Measurements from ENCODE around the gene AP1S2. TPM values are rescaled to one million over a fixed set of nuclear protein-coding genes. Genes with fewer than 3 reads are reported as not detected.

AP1S2 gene
- total RNA-seq, 1 donor from 2014 or later, result 873 TPM

GRCh38 chrX:15894724-15895123 is 40.1 kb upstream of the AP1S2 start:
- H2AFZ ChIP-seq (replicated peaks), result no peak overlapping the region
- TF ChIP-seq EZH2phosphoT487 (IDR thresholded peaks at IDR 0.05) (no peak), EZH2 (IDR thresholded peaks at IDR 0.05) (no peak)
- TF ChIP-seq, protein P1, sequence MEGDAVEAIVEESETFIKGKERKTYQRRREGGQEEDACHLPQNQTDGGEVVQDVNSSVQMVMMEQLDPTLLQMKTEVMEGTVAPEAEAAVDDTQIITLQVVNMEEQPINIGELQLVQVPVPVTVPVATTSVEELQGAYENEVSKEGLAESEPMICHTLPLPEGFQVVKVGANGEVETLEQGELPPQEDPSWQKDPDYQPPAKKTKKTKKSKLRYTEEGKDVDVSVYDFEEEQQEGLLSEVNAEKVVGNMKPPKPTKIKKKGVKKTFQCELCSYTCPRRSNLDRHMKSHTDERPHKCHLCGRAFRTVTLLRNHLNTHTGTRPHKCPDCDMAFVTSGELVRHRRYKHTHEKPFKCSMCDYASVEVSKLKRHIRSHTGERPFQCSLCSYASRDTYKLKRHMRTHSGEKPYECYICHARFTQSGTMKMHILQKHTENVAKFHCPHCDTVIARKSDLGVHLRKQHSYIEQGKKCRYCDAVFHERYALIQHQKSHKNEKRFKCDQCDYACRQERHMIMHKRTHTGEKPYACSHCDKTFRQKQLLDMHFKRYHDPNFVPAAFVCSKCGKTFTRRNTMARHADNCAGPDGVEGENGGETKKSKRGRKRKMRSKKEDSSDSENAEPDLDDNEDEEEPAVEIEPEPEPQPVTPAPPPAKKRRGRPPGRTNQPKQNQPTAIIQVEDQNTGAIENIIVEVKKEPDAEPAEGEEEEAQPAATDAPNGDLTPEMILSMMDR (IDR thresholded peaks at IDR 0.05), result no peak
- no peaks in the 10 kb centered on the region for H3K9me3 ChIP-seq (ENCODE audit: low read depth)
- no peaks in the 10 kb centered on the region for H3K36me3 ChIP-seq
- peaks cover 7% of the 10 kb centered on the region for H3K27me3 Mint-ChIP-seq (ENCODE audit: insufficient read depth, low read depth)
- H3K4me3 ChIP-seq, result no peak overlapping the region
- H3F3A ChIP-seq (ENCODE audit: low read depth), result peaks cover 4% of the 10 kb centered on the region
- no peak overlapping the region for H3K4me3 Mint-ChIP-seq
- H3K9me3 Mint-ChIP-seq, result peaks cover 5% of the 10 kb centered on the region
- peaks cover 4% of the 10 kb centered on the region for H3K4me1 ChIP-seq
- H3K27ac Mint-ChIP-seq, result no peak overlapping the region
- no peaks in the 10 kb centered on the region for H3K27me3 ChIP-seq
- no peaks in the 10 kb centered on the region for H3K79me2 ChIP-seq (ENCODE audit: low read depth)
- peaks cover 7% of the 10 kb centered on the region for H3K4me1 Mint-ChIP-seq
- DNase-seq (ENCODE audit: low spot score), result no peak
- no peaks in the 10 kb centered on the region for H3K36me3 Mint-ChIP-seq
- no peaks in the 10 kb centered on the region for H4K20me1 ChIP-seq (ENCODE audit: low read depth)
- no peak overlapping the region for H3K27ac ChIP-seq
- no peak overlapping the region for H3K4me2 ChIP-seq
- no peak overlapping the region for H3K9ac ChIP-seq

DNA sequence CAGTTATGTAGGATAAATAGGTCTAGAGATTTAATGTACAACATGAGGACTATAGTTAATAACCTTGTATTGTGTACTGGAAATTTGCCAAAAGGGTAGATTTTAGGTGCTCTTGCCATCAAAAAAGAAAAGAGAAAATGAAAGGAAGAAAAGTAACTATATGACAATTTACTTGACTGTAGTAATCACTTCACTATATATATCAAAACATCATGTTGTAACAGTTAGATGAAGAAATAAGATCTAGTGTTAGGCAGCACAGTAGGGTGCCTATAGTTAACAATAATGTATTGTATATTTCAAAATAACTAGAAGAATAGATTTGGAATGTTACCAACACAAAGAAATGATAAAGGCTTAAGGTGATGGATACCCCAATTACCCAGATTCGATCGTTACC is 35.9 kb upstream of the AP1S2 start:
- Mint-ChIP-seq H3K4me3 (no peak overlapping the region), H3K27ac (no peak overlapping the region), H3K4me1 (peaks cover 7% of the 10 kb centered on the region), H3K9me3 (no peaks in the 10 kb centered on the region), H3K27me3 (ENCODE audit: insufficient read depth, low read depth) (peaks cover 7% of the 10 kb centered on the region), H3K36me3 (no peaks in the 10 kb centered on the region)
- no peaks in the 10 kb centered on the region for H3K36me3 ChIP-seq
- peaks cover 4% of the 10 kb centered on the region for H3F3A ChIP-seq (ENCODE audit: low read depth)
- no peak overlapping the region for H2AFZ ChIP-seq (replicated peaks)
- H3K27ac ChIP-seq, result no peak overlapping the region
- H3K9me3 ChIP-seq (ENCODE audit: low read depth), result no peaks in the 10 kb centered on the region
- H3K79me2 ChIP-seq (ENCODE audit: low read depth), result no peaks in the 10 kb centered on the region
- no peak overlapping the region for H3K9ac ChIP-seq
- H4K20me1 ChIP-seq (ENCODE audit: low read depth), result no peaks in the 10 kb centered on the region
- no peak for DNase-seq (ENCODE audit: low spot score)
- H3K4me3 ChIP-seq, result no peak overlapping the region
- no peak overlapping the region for H3K4me2 ChIP-seq
- no peak for TF ChIP-seq EZH2 (IDR thresholded peaks at IDR 0.05)
- TF ChIP-seq, protein P1 (IDR thresholded peaks at IDR 0.05), result no peak
- no peak for TF ChIP-seq EZH2phosphoT487 (IDR thresholded peaks at IDR 0.05)
- no peaks in the 10 kb centered on the region for H3K27me3 ChIP-seq
- H3K4me1 ChIP-seq, result peaks cover 4% of the 10 kb centered on the region

DNA sequence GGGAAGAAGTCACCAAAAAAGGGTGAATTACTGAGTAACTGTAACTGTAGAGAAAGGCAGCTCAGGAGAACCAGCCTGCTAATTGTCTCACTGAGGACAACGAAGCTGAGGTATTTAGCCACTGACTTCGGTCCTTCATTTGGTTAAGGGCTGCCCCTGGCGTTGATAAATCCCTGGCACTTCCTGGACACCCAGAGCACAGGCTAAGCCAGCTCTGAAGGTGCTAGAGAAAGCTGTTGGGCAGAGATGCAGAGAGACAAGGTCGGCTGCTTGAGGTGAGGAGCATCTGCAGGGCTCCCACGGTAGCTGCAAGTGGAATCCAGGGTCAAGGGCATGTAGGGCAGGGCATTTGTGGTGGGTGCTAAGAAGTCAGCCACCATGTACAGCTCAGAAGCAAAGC is 33.4 kb upstream of the AP1S2 start:
- H3K4me3 Mint-ChIP-seq, result no peak overlapping the region
- Histone ChIP-seq H3K27ac (no peak overlapping the region), H3K9ac (no peak overlapping the region), H3K4me3 (no peak overlapping the region), H2AFZ (replicated peaks) (no peak overlapping the region), H3F3A (ENCODE audit: low read depth) (peaks cover 4% of the 10 kb centered on the region), H3K36me3 (no peaks in the 10 kb centered on the region), H3K9me3 (ENCODE audit: low read depth) (no peaks in the 10 kb centered on the region), H3K79me2 (ENCODE audit: low read depth) (no peaks in the 10 kb centered on the region), H3K4me2 (no peak overlapping the region), H3K4me1 (peaks cover 4% of the 10 kb centered on the region), H3K27me3 (no peaks in the 10 kb centered on the region), H4K20me1 (ENCODE audit: low read depth) (no peaks in the 10 kb centered on the region)
- H3K9me3 Mint-ChIP-seq, result no peaks in the 10 kb centered on the region
- peaks cover 10% of the 10 kb centered on the region for H3K4me1 Mint-ChIP-seq
- H3K27ac Mint-ChIP-seq, result no peak overlapping the region
- no peak for DNase-seq (ENCODE audit: low spot score)
- TF ChIP-seq, protein P1 (IDR thresholded peaks at IDR 0.05), result no peak
- TF ChIP-seq EZH2 (IDR thresholded peaks at IDR 0.05) (no peak), EZH2phosphoT487 (IDR thresholded peaks at IDR 0.05) (no peak)
- H3K27me3 Mint-ChIP-seq (ENCODE audit: insufficient read depth, low read depth), result peaks cover 3% of the 10 kb centered on the region
- no peaks in the 10 kb centered on the region for H3K36me3 Mint-ChIP-seq
